ENCODE measurements around the gene MFAP3L. TPM values are rescaled to one million over a fixed set of nuclear protein-coding genes. Genes with fewer than 3 reads are reported as not detected.

The MFAP3L gene
- total RNA-seq, 1 experiment from 2014 or later = 6.8 TPM

- BruUV-seq (replicated peaks) = no TSS peak
Measured at GRCh38 chr4:170035231-170035630, 9.0 kb upstream of the MFAP3L start.

DNA sequence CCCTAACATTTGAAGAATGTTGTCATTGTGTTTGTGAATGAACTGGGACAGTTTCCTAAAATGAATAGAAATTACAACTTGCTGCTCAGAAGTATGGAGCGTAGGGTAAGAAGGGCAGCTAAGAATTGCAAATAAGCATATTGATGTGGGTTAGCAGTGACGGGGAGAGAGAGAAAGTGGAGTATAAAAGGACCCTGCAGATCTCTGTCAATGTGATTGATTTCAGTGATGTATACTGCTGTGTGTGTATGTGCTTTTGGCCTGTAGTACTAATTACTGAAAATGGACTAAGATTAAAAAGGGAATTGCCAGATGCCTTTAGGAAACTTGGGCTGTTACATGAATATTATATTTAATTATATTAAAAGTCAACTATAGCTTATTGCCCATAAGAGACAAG is 7.8 kb upstream of the MFAP3L start:
- CTCF ChIA-PET = no interaction called here
- Mint-ChIP-seq H3K27me3 (ENCODE audit: unreplicated experiment) (peaks cover 9% of the 10 kb centered on the region), H3K36me3 (ENCODE audit: insufficient read depth, unreplicated experiment) (peaks cover 4% of the 10 kb centered on the region), H3K27ac (ENCODE audit: unreplicated experiment) (no peak overlapping the region), H3K4me1 (ENCODE audit: low read depth, unreplicated experiment) (peaks cover 10% of the 10 kb centered on the region), H3K9me3 (ENCODE audit: low read depth, unreplicated experiment) (peaks cover 3% of the 10 kb centered on the region), H3K4me3 (ENCODE audit: low read depth, unreplicated experiment) (no peak overlapping the region)
- BruUV-seq (replicated peaks) = no TSS peak
- intact Hi-C loops (cut with micrococcal nuclease; ENCODE audit: unreplicated experiment) = no loop called here
- no peak for DNase-seq
- TF ChIP-seq, protein P1, sequence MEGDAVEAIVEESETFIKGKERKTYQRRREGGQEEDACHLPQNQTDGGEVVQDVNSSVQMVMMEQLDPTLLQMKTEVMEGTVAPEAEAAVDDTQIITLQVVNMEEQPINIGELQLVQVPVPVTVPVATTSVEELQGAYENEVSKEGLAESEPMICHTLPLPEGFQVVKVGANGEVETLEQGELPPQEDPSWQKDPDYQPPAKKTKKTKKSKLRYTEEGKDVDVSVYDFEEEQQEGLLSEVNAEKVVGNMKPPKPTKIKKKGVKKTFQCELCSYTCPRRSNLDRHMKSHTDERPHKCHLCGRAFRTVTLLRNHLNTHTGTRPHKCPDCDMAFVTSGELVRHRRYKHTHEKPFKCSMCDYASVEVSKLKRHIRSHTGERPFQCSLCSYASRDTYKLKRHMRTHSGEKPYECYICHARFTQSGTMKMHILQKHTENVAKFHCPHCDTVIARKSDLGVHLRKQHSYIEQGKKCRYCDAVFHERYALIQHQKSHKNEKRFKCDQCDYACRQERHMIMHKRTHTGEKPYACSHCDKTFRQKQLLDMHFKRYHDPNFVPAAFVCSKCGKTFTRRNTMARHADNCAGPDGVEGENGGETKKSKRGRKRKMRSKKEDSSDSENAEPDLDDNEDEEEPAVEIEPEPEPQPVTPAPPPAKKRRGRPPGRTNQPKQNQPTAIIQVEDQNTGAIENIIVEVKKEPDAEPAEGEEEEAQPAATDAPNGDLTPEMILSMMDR (IDR thresholded peaks at IDR 0.05; ENCODE audit: unreplicated experiment) = no peak

More at GRCh38 chr4:170035231-170035630, 9.0 kb upstream of the MFAP3L start:
- H3K27me3 Mint-ChIP-seq (ENCODE audit: unreplicated experiment) = no peaks in the 10 kb centered on the region
- DNase-seq = no peak
- no peaks in the 10 kb centered on the region for H3K4me1 Mint-ChIP-seq (ENCODE audit: low read depth, unreplicated experiment)
- CTCF ChIA-PET = no interaction called here
- H3K36me3 Mint-ChIP-seq (ENCODE audit: insufficient read depth, unreplicated experiment) = peaks cover 4% of the 10 kb centered on the region
- H3K9me3 Mint-ChIP-seq (ENCODE audit: low read depth, unreplicated experiment) = no peaks in the 10 kb centered on the region
- intact Hi-C loops (cut with micrococcal nuclease; ENCODE audit: unreplicated experiment) = no loop called here
- TF ChIP-seq, protein P1 (IDR thresholded peaks at IDR 0.05; ENCODE audit: unreplicated experiment) = no peak
- no peak overlapping the region for H3K27ac Mint-ChIP-seq (ENCODE audit: unreplicated experiment)
- no peak overlapping the region for H3K4me3 Mint-ChIP-seq (ENCODE audit: low read depth, unreplicated experiment)

GRCh38 chr4:170030121-170030520 is 3.9 kb upstream of the MFAP3L start:
- Mint-ChIP-seq H3K4me3 (ENCODE audit: low read depth, unreplicated experiment) (no peak overlapping the region), H3K36me3 (ENCODE audit: insufficient read depth, unreplicated experiment) (peaks cover 26% of the 10 kb centered on the region), H3K9me3 (ENCODE audit: low read depth, unreplicated experiment) (peaks cover 3% of the 10 kb centered on the region), H3K27me3 (ENCODE audit: unreplicated experiment) (peaks cover 13% of the 10 kb centered on the region), H3K4me1 (ENCODE audit: low read depth, unreplicated experiment) (peaks cover 10% of the 10 kb centered on the region), H3K27ac (ENCODE audit: unreplicated experiment) (no peak overlapping the region)
- DNase-seq = no peak
- intact Hi-C loops (cut with micrococcal nuclease; ENCODE audit: unreplicated experiment) = no loop called here
- BruUV-seq (replicated peaks) = no TSS peak
- CTCF ChIA-PET = interaction anchor here (0.6 kb wide), 1 partner anchor 22 kb away, joined by 4 read pairs; no protein-coding TSS in a partner anchor
- TF ChIP-seq, protein P1 (IDR thresholded peaks at IDR 0.05; ENCODE audit: unreplicated experiment) = no peak

DNA sequence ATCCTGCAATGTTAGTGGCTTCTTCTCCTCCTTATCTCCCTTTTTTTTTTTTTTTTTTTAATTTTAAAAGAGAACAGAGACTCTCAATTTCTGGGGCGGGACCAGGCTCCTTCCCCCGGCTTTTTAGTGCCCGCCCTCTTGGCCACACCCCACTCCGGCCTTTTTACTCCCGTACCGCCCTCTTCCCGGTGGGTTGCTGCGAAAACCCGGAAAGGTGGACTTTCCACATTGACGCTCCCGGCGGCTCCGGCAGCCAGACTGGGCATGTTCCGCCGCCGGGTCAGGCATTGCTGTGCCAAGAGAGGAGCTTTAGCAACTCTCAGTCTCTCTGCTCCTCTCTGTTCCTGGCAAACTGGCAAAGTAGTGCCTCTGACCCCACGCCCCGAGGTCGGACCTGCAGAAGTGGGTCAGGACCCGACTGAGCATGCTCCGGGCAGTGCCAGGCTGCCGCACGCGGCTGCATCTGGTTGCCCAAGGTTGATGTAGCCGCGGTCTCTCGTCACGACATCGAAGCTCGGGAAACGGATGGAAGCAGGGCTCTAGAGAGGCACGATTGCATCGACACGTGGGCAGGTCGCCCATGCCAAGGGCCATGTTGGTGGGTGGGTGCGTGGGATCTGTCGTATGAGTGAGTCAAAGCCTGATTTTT is 1.1 kb upstream of the MFAP3L start:
- peak overlapping the region; percentile 76 for H3K27ac Mint-ChIP-seq (ENCODE audit: unreplicated experiment)
- H3K27me3 Mint-ChIP-seq (ENCODE audit: unreplicated experiment) = peaks cover 13% of the 10 kb centered on the region
- peak; percentile 92 for DNase-seq
- TF ChIP-seq, protein P1 (IDR thresholded peaks at IDR 0.05; ENCODE audit: unreplicated experiment) = no peak
- no TSS peak for BruUV-seq (replicated peaks)
- CTCF ChIA-PET = interaction anchor here (0.7 kb wide), 1 partner anchor 18 kb away, joined by 4 read pairs; no protein-coding TSS in a partner anchor
- peaks cover 3% of the 10 kb centered on the region for H3K9me3 Mint-ChIP-seq (ENCODE audit: low read depth, unreplicated experiment)
- intact Hi-C loops (cut with micrococcal nuclease; ENCODE audit: unreplicated experiment) = loop anchor here (5.0 kb wide), 1 partner anchor 215 kb away; no protein-coding TSS in a partner anchor
- peak overlapping the region; percentile 82 for H3K4me3 Mint-ChIP-seq (ENCODE audit: low read depth, unreplicated experiment)
- H3K4me1 Mint-ChIP-seq (ENCODE audit: low read depth, unreplicated experiment) = peaks cover 10% of the 10 kb centered on the region
- H3K36me3 Mint-ChIP-seq (ENCODE audit: insufficient read depth, unreplicated experiment) = peaks cover 22% of the 10 kb centered on the region

Data from Calu3 (cell line).